Measurements from ENCODE around the gene CRB1.

CRB1 gene

GRCh38 chr1:197254866-197255265 is 13.2 kb upstream of the CRB1 start:
- no peak overlapping the region for H3K4me3 ChIP-seq (ENCODE audit: low read length in 2 of 2)
- no peaks in the 10 kb centered on the region for H3K79me1 ChIP-seq (ENCODE audit: low read depth, low read length)
- peaks cover 0 to 2% of the 10 kb centered on the region in 2 donors for H3K4me1 ChIP-seq (ENCODE audit: control insufficient read depth in 2 of 2, insufficient read depth in 1 of 2, low read depth in 1 of 2, low read length in 2 of 2)
- no peak for DNase-seq (ENCODE audit: low spot score)
- H2BK5ac ChIP-seq (ENCODE audit: low read length): no peak overlapping the region
- no peak overlapping the region for H3K9ac ChIP-seq (ENCODE audit: low read depth, low read length, poor library complexity)
- no peak overlapping the region for H4K91ac ChIP-seq (ENCODE audit: low read depth, low read length, poor library complexity)
- no peak overlapping the region for H3K14ac ChIP-seq (ENCODE audit: low read length)
- no peak overlapping the region for H3K4ac ChIP-seq (ENCODE audit: low read length)
- no peak overlapping the region for H3K18ac ChIP-seq (ENCODE audit: low read length)
- no peak overlapping the region for H3K27ac ChIP-seq (replicated peaks; ENCODE audit: low read length)
- no peak overlapping the region for H3K4me2 ChIP-seq (ENCODE audit: insufficient read depth, low read length, poor library complexity, severe bottlenecking)
- no peak overlapping the region for H2BK12ac ChIP-seq (ENCODE audit: low read length)
- no peaks in the 10 kb centered on the region for H3K36me3 ChIP-seq (replicated peaks in 1 of 2; ENCODE audit: control insufficient read depth in 2 of 2, insufficient read depth in 2 of 2, low read length in 2 of 2)
- no peaks in the 10 kb centered on the region for H3K27me3 ChIP-seq (ENCODE audit: control insufficient read depth in 3 of 3, insufficient read depth in 3 of 3, low read depth in 1 of 3, low read length in 3 of 3)
- H4K8ac ChIP-seq (ENCODE audit: low read depth, low read length): no peak overlapping the region
- no peak overlapping the region for H2AK5ac ChIP-seq (ENCODE audit: low read depth, low read length)
- WGBS, 2 donors (ENCODE audit: extremely low coverage in 2 of 2, insufficient read length in 2 of 2, insufficient replicate concordance in 1 of 2): no CpG with 5 or more reads among the region's 1 CpG
- H2BK120ac ChIP-seq (ENCODE audit: low read depth, low read length): no peak overlapping the region
- no peak overlapping the region for H2BK15ac ChIP-seq (ENCODE audit: low read length)
- H3K9me3 ChIP-seq (replicated peaks in 1 of 2; ENCODE audit: control insufficient read depth in 2 of 2, insufficient read depth in 1 of 2, low read depth in 1 of 2, low read length in 2 of 2): no peaks in the 10 kb centered on the region
- H2AFZ ChIP-seq (ENCODE audit: low read length): no peak overlapping the region
- no peak overlapping the region for H3K23ac ChIP-seq (ENCODE audit: low read depth, low read length, poor library complexity)

GRCh38 chr1:197264936-197265567 is 3.0 kb upstream of the CRB1 start:
- H3K23ac ChIP-seq (ENCODE audit: low read depth, low read length, poor library complexity): no peak overlapping the region
- H3K9me3 ChIP-seq (replicated peaks in 1 of 2; ENCODE audit: control insufficient read depth in 2 of 2, insufficient read depth in 1 of 2, low read depth in 1 of 2, low read length in 2 of 2): no peaks in the 10 kb centered on the region
- no peak for DNase-seq (ENCODE audit: low spot score)
- no peak overlapping the region for H3K27ac ChIP-seq (replicated peaks; ENCODE audit: low read length)
- no peak overlapping the region for H2BK5ac ChIP-seq (ENCODE audit: low read length)
- no peaks in the 10 kb centered on the region for H3K27me3 ChIP-seq (ENCODE audit: control insufficient read depth in 3 of 3, insufficient read depth in 3 of 3, low read depth in 1 of 3, low read length in 3 of 3)
- H4K8ac ChIP-seq (ENCODE audit: low read depth, low read length): no peak overlapping the region
- no peak overlapping the region for H3K4me3 ChIP-seq (ENCODE audit: low read length in 2 of 2)
- H4K91ac ChIP-seq (ENCODE audit: low read depth, low read length, poor library complexity): no peak overlapping the region
- H2BK12ac ChIP-seq (ENCODE audit: low read length): no peak overlapping the region
- no peak overlapping the region for H3K4me2 ChIP-seq (ENCODE audit: insufficient read depth, low read length, poor library complexity, severe bottlenecking)
- no peak overlapping the region for H3K18ac ChIP-seq (ENCODE audit: low read length)
- no peak overlapping the region for H3K4ac ChIP-seq (ENCODE audit: low read length)
- no peak overlapping the region for H2BK120ac ChIP-seq (ENCODE audit: low read depth, low read length)
- no peak overlapping the region for H2BK15ac ChIP-seq (ENCODE audit: low read length)
- no peak overlapping the region for H2AFZ ChIP-seq (ENCODE audit: low read length)
- H3K9ac ChIP-seq (ENCODE audit: low read depth, low read length, poor library complexity): no peak overlapping the region
- no CpG with 5 or more reads among the region's 1 CpG for WGBS, 2 donors (ENCODE audit: extremely low coverage in 2 of 2, insufficient read length in 2 of 2, insufficient replicate concordance in 1 of 2)
- H3K79me1 ChIP-seq (ENCODE audit: low read depth, low read length): no peaks in the 10 kb centered on the region
- peaks cover 4 to 12% of the 10 kb centered on the region in 2 donors for H3K4me1 ChIP-seq (ENCODE audit: control insufficient read depth in 2 of 2, insufficient read depth in 1 of 2, low read depth in 1 of 2, low read length in 2 of 2)
- H3K14ac ChIP-seq (ENCODE audit: low read length): no peak overlapping the region
- no peak overlapping the region for H2AK5ac ChIP-seq (ENCODE audit: low read depth, low read length)
- H3K36me3 ChIP-seq (replicated peaks in 1 of 2; ENCODE audit: control insufficient read depth in 2 of 2, insufficient read depth in 2 of 2, low read length in 2 of 2): no peaks in the 10 kb centered on the region

GRCh38 chr1:197269053-197269452 is 1.0 kb downstream of the CRB1 start:
- Histone ChIP-seq H2BK120ac (ENCODE audit: low read depth, low read length) (no peak overlapping the region), H3K14ac (ENCODE audit: low read length) (no peak overlapping the region), H3K4me3 (ENCODE audit: low read length in 2 of 2) (peak overlapping the region in 1 of 2 donors; percentile 24)

DNA sequence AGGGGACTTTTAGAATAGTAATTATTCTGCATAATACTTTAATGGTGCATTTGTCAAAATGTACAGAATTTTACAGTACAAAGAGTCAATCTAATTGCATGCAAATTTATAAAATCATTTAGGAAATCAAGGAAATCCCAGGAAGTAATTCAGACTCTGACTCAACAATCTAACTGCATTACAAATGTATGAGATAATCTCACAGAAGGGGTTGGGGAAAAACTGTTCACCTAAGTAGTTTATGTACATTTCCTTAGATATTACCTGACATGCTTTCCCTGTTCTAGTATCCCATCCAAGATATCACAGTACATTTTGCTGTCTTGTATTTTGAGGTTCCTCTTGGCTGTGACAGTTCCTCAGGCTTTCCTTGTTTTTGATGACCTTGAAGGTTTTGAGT is 4.7 kb downstream of the CRB1 start:
- no peak overlapping the region for H4K91ac ChIP-seq (ENCODE audit: low read depth, low read length, poor library complexity)
- no peak overlapping the region for H2AK5ac ChIP-seq (ENCODE audit: low read depth, low read length)
- H3K9ac ChIP-seq (ENCODE audit: low read depth, low read length, poor library complexity): no peak overlapping the region
- H4K8ac ChIP-seq (ENCODE audit: low read depth, low read length): no peak overlapping the region
- no peaks in the 10 kb centered on the region for H3K36me3 ChIP-seq (replicated peaks in 1 of 2; ENCODE audit: control insufficient read depth in 2 of 2, insufficient read depth in 2 of 2, low read length in 2 of 2)
- no peak overlapping the region for H2BK5ac ChIP-seq (ENCODE audit: low read length)
- no peak overlapping the region for H3K14ac ChIP-seq (ENCODE audit: low read length)
- H3K4me3 ChIP-seq (ENCODE audit: low read length in 2 of 2): no peak overlapping the region
- no peak overlapping the region for H2AFZ ChIP-seq (ENCODE audit: low read length)
- H3K4me1 ChIP-seq (ENCODE audit: control insufficient read depth in 2 of 2, insufficient read depth in 1 of 2, low read depth in 1 of 2, low read length in 2 of 2): peaks cover 4 to 10% of the 10 kb centered on the region in 2 donors
- H3K4ac ChIP-seq (ENCODE audit: low read length): no peak overlapping the region
- no peaks in the 10 kb centered on the region for H3K79me1 ChIP-seq (ENCODE audit: low read depth, low read length)
- no peak for DNase-seq (ENCODE audit: low spot score)
- H2BK15ac ChIP-seq (ENCODE audit: low read length): no peak overlapping the region
- no peak overlapping the region for H2BK120ac ChIP-seq (ENCODE audit: low read depth, low read length)
- H3K9me3 ChIP-seq (replicated peaks in 1 of 2; ENCODE audit: control insufficient read depth in 2 of 2, insufficient read depth in 1 of 2, low read depth in 1 of 2, low read length in 2 of 2): peaks cover 0 to 1% of the 10 kb centered on the region in 2 donors
- H3K27me3 ChIP-seq (ENCODE audit: control insufficient read depth in 3 of 3, insufficient read depth in 3 of 3, low read depth in 1 of 3, low read length in 3 of 3): no peaks in the 10 kb centered on the region
- H3K18ac ChIP-seq (ENCODE audit: low read length): no peak overlapping the region
- H3K4me2 ChIP-seq (ENCODE audit: insufficient read depth, low read length, poor library complexity, severe bottlenecking): no peak overlapping the region
- no peak overlapping the region for H3K23ac ChIP-seq (ENCODE audit: low read depth, low read length, poor library complexity)
- H3K27ac ChIP-seq (replicated peaks; ENCODE audit: low read length): no peak overlapping the region
- H2BK12ac ChIP-seq (ENCODE audit: low read length): no peak overlapping the region

More at GRCh38 chr1:197269053-197269452, 1.0 kb downstream of the CRB1 start:
- no peak overlapping the region for H2AK5ac ChIP-seq (ENCODE audit: low read depth, low read length)
- no peak overlapping the region for H3K4me2 ChIP-seq (ENCODE audit: insufficient read depth, low read length, poor library complexity, severe bottlenecking)
- H3K4me1 ChIP-seq (ENCODE audit: control insufficient read depth in 2 of 2, insufficient read depth in 1 of 2, low read depth in 1 of 2, low read length in 2 of 2): peaks cover 4 to 12% of the 10 kb centered on the region in 2 donors
- no peak overlapping the region for H3K4ac ChIP-seq (ENCODE audit: low read length)
- no peaks in the 10 kb centered on the region for H3K79me1 ChIP-seq (ENCODE audit: low read depth, low read length)
- no peak overlapping the region for H3K23ac ChIP-seq (ENCODE audit: low read depth, low read length, poor library complexity)
- no peak overlapping the region for H3K18ac ChIP-seq (ENCODE audit: low read length)
- no peaks in the 10 kb centered on the region for H3K27me3 ChIP-seq (ENCODE audit: control insufficient read depth in 3 of 3, insufficient read depth in 3 of 3, low read depth in 1 of 3, low read length in 3 of 3)
- no peak overlapping the region for H2BK5ac ChIP-seq (ENCODE audit: low read length)
- H2BK15ac ChIP-seq (ENCODE audit: low read length): no peak overlapping the region
- peak overlapping the region; percentile 58 for H2AFZ ChIP-seq (ENCODE audit: low read length)
- H3K27ac ChIP-seq (replicated peaks; ENCODE audit: low read length): no peak overlapping the region
- no peaks in the 10 kb centered on the region for H3K9me3 ChIP-seq (replicated peaks in 1 of 2; ENCODE audit: control insufficient read depth in 2 of 2, insufficient read depth in 1 of 2, low read depth in 1 of 2, low read length in 2 of 2)
- no peak overlapping the region for H4K91ac ChIP-seq (ENCODE audit: low read depth, low read length, poor library complexity)
- H2BK12ac ChIP-seq (ENCODE audit: low read length): no peak overlapping the region
- no peaks in the 10 kb centered on the region for H3K36me3 ChIP-seq (replicated peaks in 1 of 2; ENCODE audit: control insufficient read depth in 2 of 2, insufficient read depth in 2 of 2, low read length in 2 of 2)
- no peak overlapping the region for H3K9ac ChIP-seq (ENCODE audit: low read depth, low read length, poor library complexity)
- H4K8ac ChIP-seq (ENCODE audit: low read depth, low read length): no peak overlapping the region
- no CpG with 5 or more reads among the region's 6 CpGs for WGBS, 2 donors (ENCODE audit: extremely low coverage in 2 of 2, insufficient read length in 2 of 2, insufficient replicate concordance in 1 of 2)
- no peak for DNase-seq (ENCODE audit: low spot score)
